Calu3 (cell line): ENCODE measurements around the gene DGLUCY. TPM values are rescaled to one million over a fixed set of nuclear protein-coding genes. Genes with fewer than 3 reads are reported as not detected.
"Not testable (repeated sequence)": the region's sequence is repeated elsewhere in the genome, so short reads cannot be mapped to it uniquely, and the experiment has no call there.

Experiments
- BruUV-seq: library from RNA; stranded (reverse); fragments of 400-500 nt; replicated peaks from 2 replicates; lab custom pipeline; 2021; lab: Mats Ljungman, UMichigan
- CTCF ChIA-PET: fragments of 300-600 bp; sonication (Branson Sonifier 250); formaldehyde crosslinking; loops from one replicate; lab custom pipeline; 2022; ENCODE audit warnings: antibody characterized with exemption; lab: Charles Lee
- DNase-seq: peaks from one replicate; pipeline ENCODE4 v3.0.0; 2022
- H3K27ac Mint-ChIP-seq: one replicate; pipeline ENCODE4 v1.8.0; 2022; ENCODE audit warnings: mixed read lengths; ENCODE audit not compliant: unreplicated experiment
- H3K27me3 Mint-ChIP-seq: one replicate; pipeline ENCODE4 v1.8.0; 2022; ENCODE audit warnings: mixed read lengths; ENCODE audit not compliant: unreplicated experiment
- H3K36me3 Mint-ChIP-seq: one replicate; pipeline ENCODE4 v1.8.0; 2022; ENCODE audit warnings: mild to moderate bottlenecking, moderate library complexity, mixed read lengths; ENCODE audit not compliant: insufficient read depth, unreplicated experiment
- H3K4me1 Mint-ChIP-seq: one replicate; pipeline ENCODE4 v1.8.0; 2022; ENCODE audit warnings: mild to moderate bottlenecking, low read depth, mixed read lengths; ENCODE audit not compliant: unreplicated experiment
- H3K4me3 Mint-ChIP-seq: one replicate; pipeline ENCODE4 v1.8.0; 2022; ENCODE audit warnings: mild to moderate bottlenecking, low read depth, moderate library complexity, mixed read lengths; ENCODE audit not compliant: unreplicated experiment
- H3K9me3 Mint-ChIP-seq: one replicate; pipeline ENCODE4 v1.8.0; 2022; ENCODE audit warnings: low read depth, mixed read lengths; ENCODE audit not compliant: unreplicated experiment
- CTCF ChIP-seq: fragments of 200-600 bp; IDR thresholded peaks from one replicate; pipeline ENCODE4 v1.8.0; 2022; ENCODE audit warnings: antibody characterized with exemption; ENCODE audit not compliant: unreplicated experiment
- intact Hi-C: fragments of 100-400 bp; cut with micrococcal nuclease; formaldehyde crosslinking; loops from one replicate; pipeline ENCODE4 v1.10.0; 2022; ENCODE audit not compliant: unreplicated experiment
- total RNA-seq: library from RNA; stranded (reverse); gene quantifications from 2 replicates; pipeline ENCODE4 v1.2.3, GENCODE V29; 2022

DGLUCY gene
- total RNA-seq, 1 experiment from 2014 or later, result 69.3 TPM

DNA sequence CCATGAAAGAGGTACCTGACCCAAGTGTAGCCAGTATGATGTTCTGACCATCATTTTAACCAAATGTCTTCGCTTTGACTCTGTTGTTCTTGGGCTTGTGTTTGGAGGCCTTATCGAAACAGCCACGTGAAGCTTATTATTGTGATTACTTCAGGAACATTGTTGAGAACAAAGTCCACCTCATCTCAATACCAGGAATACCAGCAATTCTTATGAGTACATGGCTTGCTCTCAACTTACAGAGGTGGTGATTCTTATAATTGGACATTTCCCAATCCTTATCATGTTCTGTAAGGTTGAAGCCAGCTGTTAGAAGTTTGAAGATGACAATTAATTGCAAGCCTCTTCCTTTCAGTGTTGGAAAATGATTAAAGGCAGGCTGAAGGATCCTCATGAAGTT lies 31.6 kb upstream of the DGLUCY start:
- Mint-ChIP-seq H3K4me3 (no peak overlapping the region), H3K27ac (no peak overlapping the region), H3K27me3 (no peaks in the 10 kb centered on the region), H3K36me3 (peaks cover 7% of the 10 kb centered on the region), H3K4me1 (peaks cover 5% of the 10 kb centered on the region), H3K9me3 (no peaks in the 10 kb centered on the region)
- CTCF ChIA-PET, result interaction anchor here (1.5 kb wide), 1 partner anchor 22 kb away, joined by 6 read pairs; the partner anchor contains the start of gene RPS6KA5
- intact Hi-C loops, result no loop called here
- no TSS peak for BruUV-seq
- DNase-seq, result no peak
- no peak for TF ChIP-seq CTCF

DNA sequence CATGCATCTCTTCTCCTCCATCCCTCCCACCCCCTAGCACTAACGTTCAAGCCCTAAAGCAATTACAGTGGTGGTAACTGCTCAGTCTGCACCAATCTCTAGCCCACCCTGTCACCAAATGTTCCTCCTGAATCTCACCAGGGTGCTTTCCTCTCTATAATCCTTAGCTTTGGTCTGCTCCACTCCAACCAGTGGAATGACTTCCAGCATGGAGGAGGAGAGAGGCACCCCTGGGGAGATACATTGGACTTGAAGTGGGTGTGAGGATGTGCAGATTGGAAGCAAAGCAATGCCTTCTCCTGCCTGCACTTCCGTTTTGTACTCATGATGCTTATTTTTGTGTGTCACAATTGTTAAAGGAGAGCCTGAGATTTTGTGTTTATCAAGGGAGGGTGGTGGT lies 29.4 kb upstream of the DGLUCY start:
- Mint-ChIP-seq H3K36me3 (peaks cover 9% of the 10 kb centered on the region), H3K4me1 (peaks cover 15% of the 10 kb centered on the region), H3K27ac (no peak overlapping the region), H3K9me3 (no peaks in the 10 kb centered on the region), H3K27me3 (no peaks in the 10 kb centered on the region), H3K4me3 (no peak overlapping the region)
- CTCF ChIA-PET, result no interaction called here
- intact Hi-C loops, result no loop called here
- TF ChIP-seq CTCF, result no peak
- BruUV-seq, result no TSS peak
- no peak for DNase-seq

- Mint-ChIP-seq H3K4me3 (peak overlapping the region; percentile 12), H3K4me1 (peaks cover 15% of the 10 kb centered on the region), H3K27me3 (peaks cover 11% of the 10 kb centered on the region), H3K27ac (peak overlapping the region; percentile 60)
- intact Hi-C loops, H3K9me3 Mint-ChIP-seq, H3K36me3 Mint-ChIP-seq, BruUV-seq: not testable (repeated sequence)
- CTCF ChIA-PET, result interaction anchor here (0.9 kb wide), 1 partner anchor 27 kb away, joined by 3 read pairs; the partner anchor contains the start of gene RPS6KA5
- DNase-seq, result peak; percentile 36
These were observed 26.4 kb upstream of the DGLUCY start for GRCh38 chr14:91087470-91087869.

DNA sequence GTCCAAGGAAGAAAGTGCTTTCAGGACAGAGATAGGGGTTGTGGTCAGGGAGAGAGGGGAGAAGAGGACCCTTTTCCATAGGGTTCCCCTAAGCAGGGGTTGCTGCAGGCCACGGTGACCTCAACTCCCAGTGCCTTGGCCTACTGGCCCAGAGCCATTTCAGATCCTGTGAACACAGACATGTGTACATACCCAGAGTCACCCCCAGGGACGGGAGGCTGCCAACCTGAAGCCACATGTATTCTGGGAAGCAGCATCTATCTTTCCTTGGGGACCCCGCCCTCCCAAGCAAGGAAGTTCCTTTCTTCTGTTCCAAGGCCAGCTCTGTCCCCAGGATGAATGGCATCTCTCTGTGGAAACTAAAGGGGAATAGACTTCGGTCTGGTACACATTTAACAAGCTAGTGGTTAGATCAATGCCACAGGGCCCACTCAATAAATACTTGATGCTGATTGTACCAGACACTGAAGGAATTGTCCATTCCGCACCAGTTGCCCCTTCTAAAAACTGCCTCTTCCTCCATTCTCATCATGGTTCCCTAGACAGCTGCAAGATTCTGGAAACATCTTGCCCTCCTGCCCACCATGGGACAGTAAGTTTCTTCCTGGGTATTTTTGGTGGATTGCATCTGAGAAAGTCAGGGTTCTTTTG lies 25.2 kb upstream of the DGLUCY start:
- BruUV-seq, result no TSS peak
- intact Hi-C loops, result no loop called here
- CTCF ChIA-PET, result no interaction called here
- Mint-ChIP-seq H3K27me3 (peaks cover 11% of the 10 kb centered on the region), H3K9me3 (no peaks in the 10 kb centered on the region), H3K27ac (no peak overlapping the region), H3K4me1 (peaks cover 15% of the 10 kb centered on the region), H3K36me3 (peaks cover 9% of the 10 kb centered on the region), H3K4me3 (no peak overlapping the region)
- DNase-seq, result no peak
- no peak for TF ChIP-seq CTCF

GRCh38 chr14:91089958-91090535 lies 23.8 kb upstream of the DGLUCY start:
- BruUV-seq, result no TSS peak
- H3K36me3 Mint-ChIP-seq, result peaks cover 9% of the 10 kb centered on the region
- CTCF ChIA-PET, result no interaction called here
- DNase-seq, result no peak
- peaks cover 15% of the 10 kb centered on the region for H3K4me1 Mint-ChIP-seq
- no peaks in the 10 kb centered on the region for H3K9me3 Mint-ChIP-seq
- intact Hi-C loops, result no loop called here
- no peak overlapping the region for H3K4me3 Mint-ChIP-seq
- peaks cover 11% of the 10 kb centered on the region for H3K27me3 Mint-ChIP-seq
- no peak overlapping the region for H3K27ac Mint-ChIP-seq
- TF ChIP-seq CTCF, result no peak
